ENCODE data around the gene STXBP5. TPM values are rescaled to one million over a fixed set of nuclear protein-coding genes. Genes with fewer than 3 reads are reported as not detected.

The STXBP5 gene
- total and polyA plus RNA-seq, 9 of the 15 experiments (the other 6 are each of a cell fraction or from before 2014, with no cell fraction given): 23.3 to 172 (median 71.5) TPM

- Histone ChIP-seq H3K4me1 (replicated peaks in 1 of 2; ENCODE audit: control insufficient read depth in 2 of 2, insufficient read depth in 2 of 2, low read length in 2 of 2) (peaks cover 13 to 65% of the 10 kb centered on the region in 2 experiments), H3K4me2 (ENCODE audit: insufficient read depth, low read length) (no peak overlapping the region; the same call in 1 of the 2 replicates), H3K27me3 (ENCODE audit: control insufficient read depth in 2 of 2, insufficient read depth in 2 of 2, low read length in 2 of 2) (no peaks in the 10 kb centered on the region), H2AFZ (ENCODE audit: low read depth, low read length) (peak overlapping the region; percentile 75; the same call in 1 of the 2 replicates), H4K20me1 (replicated peaks; ENCODE audit: control insufficient read depth, insufficient read depth, low read length) (no peaks in the 10 kb centered on the region), H3K79me2 (ENCODE audit: control insufficient read depth, insufficient read depth, low read length) (no peaks in the 10 kb centered on the region), H3K36me3 (ENCODE audit: control insufficient read depth, insufficient read depth, low read length) (peaks cover 16% of the 10 kb centered on the region), H3K9me3 (replicated peaks; ENCODE audit: control insufficient read depth, insufficient read depth, low read depth, low read length) (peaks cover 6% of the 10 kb centered on the region), H3K27ac (ENCODE audit: extremely low read depth, low read depth, low read length) (peak overlapping the region; percentile 86), H3K9me1 (ENCODE audit: control insufficient read depth, insufficient read depth, low read length) (no peaks in the 10 kb centered on the region), H3K4me3 (no peak overlapping the region), H3K9ac (ENCODE audit: insufficient read depth in 1 of 2, low read depth in 2 of 2, low read length in 2 of 2) (peak overlapping the region in 1 of 2 experiments; percentile 68; a peak in 2 of 4 replicates)
- no TSS peak for BruUV-seq (replicated peaks)
- FAIRE-seq: peak; percentile 80
- peak; percentile 83 for ATAC-seq
- CTCF ChIA-PET (ENCODE audit: low intra/inter-chr PET ratio): no interaction called here
- in situ Hi-C loops (cut with MboI) (no loop called here), intact Hi-C loops (cut with micrococcal nuclease) (loop anchor here (1.0 to 5.0 kb wide), 2 partner anchors 40 to 250 kb away; no protein-coding TSS in a partner anchor)
- POLR2A ChIA-PET: interaction anchor here (1.0 kb wide), 1 partner anchor 13 kb away, joined by 3 read pairs; no protein-coding TSS in a partner anchor
- 0% methylated on average over 4 of the region's 4 CpGs for WGBS (ENCODE audit: insufficient coverage, low coverage, missing lambda C conversion rate)
- DNase-seq (ENCODE audit: extremely low read depth in 1 of 4, low spot score in 3 of 4): peak; percentile 84 to 94 (median 86)
- TF ChIP-seq PRDM10 (IDR thresholded peaks at IDR 0.05; ENCODE audit: partially characterized antibody): peak; percentile 19
- TF ChIP-seq HMG20A (CRISPR knock-in tag; conservative IDR thresholded peaks at IDR 0.05): no peak
- TF ChIP-seq ZNF274 (IDR thresholded peaks at IDR 0.05; ENCODE audit: borderline replicate concordance, low read depth, low read length): no peak
- no peak; the same call in 1 of the 2 replicates for TF ChIP-seq JUNB (CRISPR knock-in tag; conservative IDR thresholded peaks at IDR 0.05)
- TF ChIP-seq SFPQ (IDR thresholded peaks at IDR 0.05; ENCODE audit: low read depth, low read length): no peak
- TF ChIP-seq ZNF174 (CRISPR knock-in tag; IDR thresholded peaks at IDR 0.05): no peak
- TF ChIP-seq NCOA4 (IDR thresholded peaks at IDR 0.05; ENCODE audit: partially characterized antibody): no peak
- TF ChIP-seq IRF1 (CRISPR knock-in tag; IDR thresholded peaks at IDR 0.05; ENCODE audit: borderline replicate concordance): no peak
- TF ChIP-seq HOXB6 (CRISPR knock-in tag; IDR thresholded peaks at IDR 0.05; ENCODE audit: borderline replicate concordance): no peak
- no peak for TF ChIP-seq GMEB1 (CRISPR knock-in tag; IDR thresholded peaks at IDR 0.05)
- TF ChIP-seq CREB1 (IDR thresholded peaks at IDR 0.05): peak; percentile 46; the same call in 1 of the 2 replicates
- TF ChIP-seq CREB1 (CRISPR knock-in tag; IDR thresholded peaks at IDR 0.05): peak; percentile 43; the same call in 1 of the 2 replicates
- TF ChIP-seq NR2C1 (IDR thresholded peaks at IDR 0.05): peak; percentile 34
- TF ChIP-seq NR2C1 (tag; IDR thresholded peaks at IDR 0.05): peak; percentile 39; the same call in 1 of the 2 replicates
Observed at GRCh38 chr6:147161974-147162495, 42.2 kb upstream of the STXBP5 start.

Data from K562 (cell line).